ENCODE measurements around the gene HTR1D.

GRCh38 chr1:23242414-23242813 lies 25.1 kb upstream of the HTR1D start:
- TF ChIP-seq POLR2AphosphoS5 (IDR thresholded peaks at IDR 0.05; ENCODE audit: low read depth) (no peak), CTCF (IDR thresholded peaks at IDR 0.05; ENCODE audit: insufficient read depth, low read length) (no peak)
